CD4-positive, alpha-beta T cell treated with Interleukin-12 subunit alpha and Interleukin-12 subunit beta, for 1 hour (primary cell): Measurements from ENCODE around the gene TMEM114.

ENCODE experiments used
- DNase-seq: peaks from one replicate; pipeline ENCODE4 v3.0.0-alpha.2; 2020

The TMEM114 gene

GRCh38 chr16:8589900-8590688, at the start of gene TMEM114:
TSS of gene TMEM114 (minus strand) at chr16:8590511. CDS start at chr16:8589838, 673 bp downstream.
- no peak for DNase-seq

- no peak for DNase-seq
These were observed 49.4 kb upstream of the TMEM114 start for GRCh38 chr16:8639694-8640093.

- DNase-seq: no peak
These were observed 44.9 kb upstream of the TMEM114 start for GRCh38 chr16:8634991-8635736.

- DNase-seq: peak; percentile 22
These were observed 42.4 kb upstream of the TMEM114 start for GRCh38 chr16:8632675-8633182.

GRCh38 chr16:8631818-8632465, 41.6 kb upstream of the TMEM114 start:
- no peak for DNase-seq

GRCh38 chr16:8631373-8631772, 41.1 kb upstream of the TMEM114 start:
- no peak for DNase-seq

- no peak for DNase-seq
These were observed 40.1 kb upstream of the TMEM114 start for GRCh38 chr16:8630255-8630953.

GRCh38 chr16:8628981-8629725, 38.8 kb upstream of the TMEM114 start:
- no peak for DNase-seq

GRCh38 chr16:8627456-8627855, 37.1 kb upstream of the TMEM114 start:
- no peak for DNase-seq

- DNase-seq: no peak
These were observed 36.6 kb upstream of the TMEM114 start for GRCh38 chr16:8626946-8627345.

- DNase-seq: no peak
These were observed 35.3 kb upstream of the TMEM114 start for GRCh38 chr16:8625491-8626087.

GRCh38 chr16:8623634-8624033, 33.3 kb upstream of the TMEM114 start:
- no peak for DNase-seq

GRCh38 chr16:8622315-8622656, 32.0 kb upstream of the TMEM114 start:
- no peak for DNase-seq

- peak; percentile 93 for DNase-seq
These were observed 31.4 kb upstream of the TMEM114 start, which contains the start of gene METTL22 for GRCh38 chr16:8621572-8622314. TSS of gene METTL22 (plus strand) at chr16:8621698. CDS start at chr16:8625666, 3,968 bp downstream.

- no peak for DNase-seq
These were observed 30.9 kb upstream of the TMEM114 start for GRCh38 chr16:8621222-8621571.

- DNase-seq: no peak
These were observed 30.2 kb upstream of the TMEM114 start for GRCh38 chr16:8620535-8620934.

- DNase-seq: no peak
These were observed 29.5 kb upstream of the TMEM114 start for GRCh38 chr16:8619671-8620370.

GRCh38 chr16:8614435-8615029, 24.2 kb upstream of the TMEM114 start:
- DNase-seq: no peak

GRCh38 chr16:8611886-8612600, 21.7 kb upstream of the TMEM114 start:
- no peak for DNase-seq
